ENCODE results near the gene UGT1A7.
"Not testable (repeated sequence)": the region's sequence is repeated elsewhere in the genome, so short reads cannot be mapped to it uniquely, and the experiment has no call there.

The UGT1A7 gene

GRCh38 chr2:233681521-233682099 is at the start of gene UGT1A7:
TSS of gene UGT1A7 (plus strand) at chr2:233681901. CDS start at chr2:233681938, 37 bp downstream.
- TF ChIP-seq CTCF (IDR thresholded peaks at IDR 0.05; ENCODE audit: poor library complexity, severe bottlenecking): no peak
- H3K4me1 ChIP-seq (ENCODE audit: insufficient read depth, poor library complexity, severe bottlenecking): no peaks in the 10 kb centered on the region
- H3K27ac ChIP-seq (ENCODE audit: poor library complexity, severe bottlenecking): no peak within 1 kb of the TSS
- DNase-seq (ENCODE audit: low spot score) (no peak), ATAC-seq (ENCODE audit: low read depth) (no peak)
- no peak within 1 kb of the TSS for H3K4me3 ChIP-seq (ENCODE audit: severe bottlenecking)
- no peaks in the 10 kb centered on the region for H3K36me3 ChIP-seq (ENCODE audit: low read depth)
- no peaks in the 10 kb centered on the region for H3K27me3 ChIP-seq (ENCODE audit: insufficient read depth, poor library complexity, severe bottlenecking)
- H3K9me3 ChIP-seq (ENCODE audit: severe bottlenecking): no peaks in the 10 kb centered on the region

- not testable (repeated sequence) for H3K36me3 ChIP-seq (ENCODE audit: low read depth); H3K27me3 ChIP-seq (ENCODE audit: insufficient read depth, poor library complexity, severe bottlenecking); H3K4me3 ChIP-seq (ENCODE audit: severe bottlenecking); ATAC-seq (ENCODE audit: low read depth); H3K27ac ChIP-seq (ENCODE audit: poor library complexity, severe bottlenecking); H3K9me3 ChIP-seq (ENCODE audit: severe bottlenecking); H3K4me1 ChIP-seq (ENCODE audit: insufficient read depth, poor library complexity, severe bottlenecking); DNase-seq (ENCODE audit: low spot score)
Observed at GRCh38 chr2:233636306-233636705, 45.4 kb upstream of the UGT1A7 start, which contains the start of gene UGT1A10. TSS of gene UGT1A10 (plus strand) at chr2:233636448. CDS start at chr2:233636523, 75 bp downstream.

- Histone ChIP-seq H3K27me3 (ENCODE audit: insufficient read depth, poor library complexity, severe bottlenecking) (no peaks in the 10 kb centered on the region), H3K36me3 (ENCODE audit: low read depth) (no peaks in the 10 kb centered on the region), H3K9me3 (ENCODE audit: severe bottlenecking) (no peaks in the 10 kb centered on the region), H3K27ac (ENCODE audit: poor library complexity, severe bottlenecking) (no peak overlapping the region), H3K4me3 (ENCODE audit: severe bottlenecking) (no peak overlapping the region), H3K4me1 (ENCODE audit: insufficient read depth, poor library complexity, severe bottlenecking) (no peaks in the 10 kb centered on the region)
- DNase-seq (ENCODE audit: low spot score) (no peak), ATAC-seq (ENCODE audit: low read depth) (no peak)
- no peak for TF ChIP-seq CTCF (IDR thresholded peaks at IDR 0.05; ENCODE audit: poor library complexity, severe bottlenecking)
Observed at GRCh38 chr2:233638836-233639235, 42.9 kb upstream of the UGT1A7 start.

- no peak for DNase-seq (ENCODE audit: low spot score)
- Histone ChIP-seq H3K36me3 (ENCODE audit: low read depth) (no peaks in the 10 kb centered on the region), H3K27me3 (ENCODE audit: insufficient read depth, poor library complexity, severe bottlenecking) (no peaks in the 10 kb centered on the region), H3K9me3 (ENCODE audit: severe bottlenecking) (no peaks in the 10 kb centered on the region), H3K27ac (ENCODE audit: poor library complexity, severe bottlenecking) (no peak overlapping the region), H3K4me3 (ENCODE audit: severe bottlenecking) (no peak overlapping the region), H3K4me1 (ENCODE audit: insufficient read depth, poor library complexity, severe bottlenecking) (no peaks in the 10 kb centered on the region)
- TF ChIP-seq CTCF (IDR thresholded peaks at IDR 0.05; ENCODE audit: poor library complexity, severe bottlenecking): no peak
- no peak for ATAC-seq (ENCODE audit: low read depth)
Observed at GRCh38 chr2:233639860-233640259, 41.8 kb upstream of the UGT1A7 start.

- H3K4me3 ChIP-seq (ENCODE audit: severe bottlenecking): no peak overlapping the region
- no peaks in the 10 kb centered on the region for H3K27me3 ChIP-seq (ENCODE audit: insufficient read depth, poor library complexity, severe bottlenecking)
- no peak for TF ChIP-seq CTCF (IDR thresholded peaks at IDR 0.05; ENCODE audit: poor library complexity, severe bottlenecking)
- DNase-seq (ENCODE audit: low spot score) (no peak), ATAC-seq (ENCODE audit: low read depth) (no peak)
- H3K9me3 ChIP-seq (ENCODE audit: severe bottlenecking): no peaks in the 10 kb centered on the region
- no peaks in the 10 kb centered on the region for H3K36me3 ChIP-seq (ENCODE audit: low read depth)
- no peaks in the 10 kb centered on the region for H3K4me1 ChIP-seq (ENCODE audit: insufficient read depth, poor library complexity, severe bottlenecking)
- H3K27ac ChIP-seq (ENCODE audit: poor library complexity, severe bottlenecking): no peak overlapping the region
Observed at GRCh38 chr2:233643128-233643527, 38.6 kb upstream of the UGT1A7 start.

GRCh38 chr2:233646033-233646432 is 35.7 kb upstream of the UGT1A7 start:
- H3K4me1 ChIP-seq (ENCODE audit: insufficient read depth, poor library complexity, severe bottlenecking); ATAC-seq (ENCODE audit: low read depth); H3K27ac ChIP-seq (ENCODE audit: poor library complexity, severe bottlenecking); DNase-seq (ENCODE audit: low spot score); H3K36me3 ChIP-seq (ENCODE audit: low read depth); H3K4me3 ChIP-seq (ENCODE audit: severe bottlenecking); H3K9me3 ChIP-seq (ENCODE audit: severe bottlenecking); H3K27me3 ChIP-seq (ENCODE audit: insufficient read depth, poor library complexity, severe bottlenecking): not testable (repeated sequence)
